HG03103 (cell line): ENCODE results near the gene PHC3.
"Not testable (repeated sequence)": the region's sequence is repeated elsewhere in the genome, so short reads cannot be mapped to it uniquely, and the experiment has no call there.

Experiments
- ATAC-seq: cut with Tn5 transposase; IDR thresholded peaks from one replicate; pipeline ENCODE4 v1.9.1; 2021; ENCODE audit warnings: low read depth; ENCODE audit not compliant: unreplicated experiment

Gene PHC3

GRCh38 chr3:170180908-170181885 is at the start of gene PHC3:
TSS of gene PHC3 (minus strand) at chr3:170181733. CDS start at chr3:170181715, 18 bp downstream.
- ATAC-seq = peak; percentile 59

- ATAC-seq = no peak
Measured at GRCh38 chr3:170228093-170228766, 46.7 kb upstream of the PHC3 start.

- ATAC-seq = no peak
Measured at GRCh38 chr3:170226426-170226960, 45.0 kb upstream of the PHC3 start.

GRCh38 chr3:170225166-170225565 is 43.6 kb upstream of the PHC3 start:
- no peak for ATAC-seq

GRCh38 chr3:170222647-170223541 is 41.4 kb upstream of the PHC3 start:
- peak; percentile 21 for ATAC-seq

- peak; percentile 90 for ATAC-seq
Measured at GRCh38 chr3:170221924-170222646, 40.6 kb upstream of the PHC3 start, which contains the start of gene PRKCI. TSS of gene PRKCI (plus strand) at chr3:170222424. CDS start at chr3:170222670, 246 bp downstream.

GRCh38 chr3:170220871-170221270 is 39.3 kb upstream of the PHC3 start:
- no peak for ATAC-seq

GRCh38 chr3:170219850-170220249 is 38.3 kb upstream of the PHC3 start:
- no peak for ATAC-seq

- ATAC-seq = no peak
Measured at GRCh38 chr3:170211668-170212067, 30.1 kb upstream of the PHC3 start.

GRCh38 chr3:170207717-170208116 is 26.2 kb upstream of the PHC3 start:
- no peak for ATAC-seq

- ATAC-seq = not testable (repeated sequence)
Measured at GRCh38 chr3:170206164-170206762, 24.7 kb upstream of the PHC3 start.

GRCh38 chr3:170205302-170205701 is 23.8 kb upstream of the PHC3 start:
- ATAC-seq = no peak

- ATAC-seq = no peak
Measured at GRCh38 chr3:170204509-170204908, 23.0 kb upstream of the PHC3 start.

GRCh38 chr3:170204023-170204472 is 22.5 kb upstream of the PHC3 start:
- no peak for ATAC-seq

GRCh38 chr3:170203457-170203856 is 21.9 kb upstream of the PHC3 start:
- ATAC-seq = no peak

GRCh38 chr3:170201527-170201926 is 20.0 kb upstream of the PHC3 start:
- ATAC-seq = no peak

GRCh38 chr3:170200987-170201386 is 19.5 kb upstream of the PHC3 start:
- ATAC-seq = no peak

- no peak for ATAC-seq
Measured at GRCh38 chr3:170196833-170197232, 15.3 kb upstream of the PHC3 start.

- not testable (repeated sequence) for ATAC-seq
Measured at GRCh38 chr3:170195759-170196158, 14.2 kb upstream of the PHC3 start.
